Hepatocyte (in vitro differentiated cells): Measurements from ENCODE around the gene ASXL2.

ENCODE experiments used
- EZH2 ChIP-seq: fragments of 200-600 bp; sonication (generic); IDR thresholded peaks from 2 replicates; pipeline ENCODE4 v1.6.1; 2016; ENCODE audit warnings: antibody characterized with exemption, mild to moderate bottlenecking, borderline replicate concordance
- EZH2phosphoT487 ChIP-seq: fragments of 200-600 bp; sonication (generic); IDR thresholded peaks from one replicate; pipeline ENCODE4 v1.6.1; 2018; ENCODE audit warnings: antibody characterized with exemption, mild to moderate bottlenecking, low read depth, moderate library complexity; ENCODE audit not compliant: unreplicated experiment, severe bottlenecking
- TF ChIP-seq, protein P1 (sequence below): fragments of 200-600 bp; sonication (generic); IDR thresholded peaks from 2 replicates; pipeline ENCODE4 v1.5.1; 2016; ENCODE audit warnings: antibody characterized with exemption, mild to moderate bottlenecking; ENCODE audit not compliant: poor library complexity

DNA sequence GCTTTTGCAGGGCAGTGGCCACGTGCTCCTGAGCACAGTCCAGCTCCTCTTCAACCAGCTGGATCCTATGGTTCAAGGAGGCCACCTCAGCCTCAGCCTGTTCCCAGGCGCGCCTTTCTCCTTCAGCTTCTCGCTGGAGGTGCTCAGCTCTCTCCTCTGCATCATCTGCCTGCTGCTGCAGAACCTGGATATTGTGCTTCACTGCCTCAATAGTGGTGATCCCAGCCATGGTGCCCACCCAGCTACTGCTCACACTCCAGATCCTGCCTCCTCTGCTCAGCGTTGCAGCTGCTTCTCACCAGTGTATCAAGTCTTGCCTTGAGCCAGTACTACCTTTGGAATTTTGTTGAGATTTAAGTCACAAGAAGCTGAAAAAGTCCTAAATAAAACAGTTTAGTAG is 67.9 kb downstream of the ASXL2 start:
- no peak for TF ChIP-seq EZH2phosphoT487
- TF ChIP-seq, protein P1, sequence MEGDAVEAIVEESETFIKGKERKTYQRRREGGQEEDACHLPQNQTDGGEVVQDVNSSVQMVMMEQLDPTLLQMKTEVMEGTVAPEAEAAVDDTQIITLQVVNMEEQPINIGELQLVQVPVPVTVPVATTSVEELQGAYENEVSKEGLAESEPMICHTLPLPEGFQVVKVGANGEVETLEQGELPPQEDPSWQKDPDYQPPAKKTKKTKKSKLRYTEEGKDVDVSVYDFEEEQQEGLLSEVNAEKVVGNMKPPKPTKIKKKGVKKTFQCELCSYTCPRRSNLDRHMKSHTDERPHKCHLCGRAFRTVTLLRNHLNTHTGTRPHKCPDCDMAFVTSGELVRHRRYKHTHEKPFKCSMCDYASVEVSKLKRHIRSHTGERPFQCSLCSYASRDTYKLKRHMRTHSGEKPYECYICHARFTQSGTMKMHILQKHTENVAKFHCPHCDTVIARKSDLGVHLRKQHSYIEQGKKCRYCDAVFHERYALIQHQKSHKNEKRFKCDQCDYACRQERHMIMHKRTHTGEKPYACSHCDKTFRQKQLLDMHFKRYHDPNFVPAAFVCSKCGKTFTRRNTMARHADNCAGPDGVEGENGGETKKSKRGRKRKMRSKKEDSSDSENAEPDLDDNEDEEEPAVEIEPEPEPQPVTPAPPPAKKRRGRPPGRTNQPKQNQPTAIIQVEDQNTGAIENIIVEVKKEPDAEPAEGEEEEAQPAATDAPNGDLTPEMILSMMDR, result no peak
- TF ChIP-seq EZH2, result no peak
